GM12865 (cell line): ENCODE data around the gene FLOT1.

Source experiments
- DNase-seq: peaks from one replicate; pipeline ENCODE4 v3.0.0; 2010; ENCODE audit warnings: low read depth
- H3K4me3 ChIP-seq: 2 replicates; pipeline ENCODE4 v1.5.1; 2011; ENCODE audit warnings: mild to moderate bottlenecking, low read depth, low read length, control low read depth
- CTCF ChIP-seq: IDR thresholded peaks from 2 replicates; pipeline ENCODE4 v1.5.1; 2011; ENCODE audit warnings: low read length, control low read depth, low read depth, inconsistent platforms; ENCODE audit not compliant: insufficient read depth; ENCODE audit errors: missing control alignments

The FLOT1 gene

GRCh38 chr6:30689022-30689865 is 53.2 kb downstream of the FLOT1 start:
- no peak for TF ChIP-seq CTCF
- H3K4me3 ChIP-seq, result peak overlapping the region; percentile 96
- peak; percentile 26 for DNase-seq

- peak; percentile 74 for DNase-seq
- no peak for TF ChIP-seq CTCF
- H3K4me3 ChIP-seq, result peak overlapping the region; percentile 96
These were observed 53.9 kb downstream of the FLOT1 start for GRCh38 chr6:30688569-30688968.

GRCh38 chr6:30687659-30688431 is 54.6 kb downstream of the FLOT1 start:
- no peak for TF ChIP-seq CTCF
- peak overlapping the region; percentile 96 for H3K4me3 ChIP-seq
- peak; percentile 35 for DNase-seq

- TF ChIP-seq CTCF, result no peak
- H3K4me3 ChIP-seq, result peak overlapping the region; percentile 96
- peak; percentile 98 for DNase-seq
These were observed 55.4 kb downstream of the FLOT1 start for GRCh38 chr6:30686908-30687658.

GRCh38 chr6:30686009-30686907 is 56.2 kb downstream of the FLOT1 start, which contains the start of gene PPP1R18:
Gene PPP1R18 (minus strand): TSS chr6:30686645. CDS start chr6:30686018, 627 bp downstream.
- peak within 1 kb of the TSS; percentile 96 for H3K4me3 ChIP-seq
- DNase-seq, result peak; percentile 85
- TF ChIP-seq CTCF, result no peak
